Measurements from ENCODE around the gene FKBP7. TPM values are rescaled to one million over a fixed set of nuclear protein-coding genes. Genes with fewer than 3 reads are reported as not detected.

Gene FKBP7
- polyA plus RNA-seq, 1 donor (not counting 4 experiments of a cell fraction or from before 2014, with no cell fraction given): 2.4 TPM

DNA sequence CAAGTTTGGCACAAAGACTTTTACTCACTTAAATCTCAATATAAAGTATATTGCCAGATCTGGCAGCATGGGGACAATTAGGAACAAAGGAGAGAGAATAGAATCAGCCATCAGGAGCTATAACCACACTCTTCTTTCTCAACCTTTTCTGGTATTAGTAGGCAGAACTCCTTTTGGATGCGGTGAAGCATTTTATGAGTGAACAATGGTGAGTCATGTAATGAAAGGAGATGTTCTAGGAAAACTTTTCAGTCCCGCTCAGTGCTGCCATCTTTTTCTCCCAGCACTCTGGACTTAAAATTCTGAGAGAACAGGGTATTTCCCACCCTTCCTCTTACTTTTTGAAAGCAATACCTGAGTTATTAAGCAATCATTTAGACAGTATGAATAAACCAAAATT, 34.1 kb upstream of the FKBP7 start:
- Histone ChIP-seq H3K27me3 (ENCODE audit: control insufficient read depth, extremely low read depth, insufficient read depth, low read length) (no peaks in the 10 kb centered on the region), H3K36me3 (ENCODE audit: control insufficient read depth in 2 of 2, extremely low read depth in 1 of 2, insufficient read depth in 2 of 2, low read length in 2 of 2) (no peaks in the 10 kb centered on the region), H3K9ac (ENCODE audit: control insufficient read depth, extremely low read depth, insufficient read depth, low read length) (no peak overlapping the region), H4K20me1 (ENCODE audit: control insufficient read depth, extremely low read depth, insufficient read depth, low read length) (no peaks in the 10 kb centered on the region), H3K9me3 (ENCODE audit: control insufficient read depth, low read depth, low read length) (no peaks in the 10 kb centered on the region), H3K27ac (ENCODE audit: control insufficient read depth, insufficient read depth, low read length) (no peak overlapping the region), H3K4me2 (ENCODE audit: control insufficient read depth, extremely low read depth, insufficient read depth, low read depth, low read length) (no peak overlapping the region), H3K9me1 (ENCODE audit: control insufficient read depth, extremely low read depth, insufficient read depth, low read length) (no peaks in the 10 kb centered on the region), H3K4me1 (ENCODE audit: control insufficient read depth, extremely low read depth, insufficient read depth, low read length) (peaks cover 11% of the 10 kb centered on the region), H3K4me3 (ENCODE audit: control insufficient read depth in 2 of 3, extremely low read depth in 1 of 3, insufficient read depth in 2 of 3, low read depth in 1 of 3, low read length in 3 of 3) (no peak overlapping the region), H2AFZ (ENCODE audit: control insufficient read depth, low read length) (no peak overlapping the region), H3K79me2 (ENCODE audit: control insufficient read depth, insufficient read depth, low read length) (no peaks in the 10 kb centered on the region)
- no peak for TF ChIP-seq EZH2 (IDR thresholded peaks at IDR 0.05; ENCODE audit: low read length)
- TF ChIP-seq, protein P1, sequence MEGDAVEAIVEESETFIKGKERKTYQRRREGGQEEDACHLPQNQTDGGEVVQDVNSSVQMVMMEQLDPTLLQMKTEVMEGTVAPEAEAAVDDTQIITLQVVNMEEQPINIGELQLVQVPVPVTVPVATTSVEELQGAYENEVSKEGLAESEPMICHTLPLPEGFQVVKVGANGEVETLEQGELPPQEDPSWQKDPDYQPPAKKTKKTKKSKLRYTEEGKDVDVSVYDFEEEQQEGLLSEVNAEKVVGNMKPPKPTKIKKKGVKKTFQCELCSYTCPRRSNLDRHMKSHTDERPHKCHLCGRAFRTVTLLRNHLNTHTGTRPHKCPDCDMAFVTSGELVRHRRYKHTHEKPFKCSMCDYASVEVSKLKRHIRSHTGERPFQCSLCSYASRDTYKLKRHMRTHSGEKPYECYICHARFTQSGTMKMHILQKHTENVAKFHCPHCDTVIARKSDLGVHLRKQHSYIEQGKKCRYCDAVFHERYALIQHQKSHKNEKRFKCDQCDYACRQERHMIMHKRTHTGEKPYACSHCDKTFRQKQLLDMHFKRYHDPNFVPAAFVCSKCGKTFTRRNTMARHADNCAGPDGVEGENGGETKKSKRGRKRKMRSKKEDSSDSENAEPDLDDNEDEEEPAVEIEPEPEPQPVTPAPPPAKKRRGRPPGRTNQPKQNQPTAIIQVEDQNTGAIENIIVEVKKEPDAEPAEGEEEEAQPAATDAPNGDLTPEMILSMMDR (optimal IDR thresholded peaks at IDR 0.05 in 1 of 3, IDR thresholded peaks at IDR 0.05 in 1 of 3, conservative IDR thresholded peaks at IDR 0.05 in 1 of 3; ENCODE audit: extremely low read depth in 1 of 3, insufficient read depth in 2 of 3, low read length in 3 of 3): no peak
- DNase-seq (ENCODE audit: low read depth, low spot score) (no peak), FAIRE-seq (no peak)
- dilution Hi-C loops (cut with MboI; ENCODE audit: extremely low pct_ligation_motif_present, low sequenced_read_pairs): no loop called here

DNA sequence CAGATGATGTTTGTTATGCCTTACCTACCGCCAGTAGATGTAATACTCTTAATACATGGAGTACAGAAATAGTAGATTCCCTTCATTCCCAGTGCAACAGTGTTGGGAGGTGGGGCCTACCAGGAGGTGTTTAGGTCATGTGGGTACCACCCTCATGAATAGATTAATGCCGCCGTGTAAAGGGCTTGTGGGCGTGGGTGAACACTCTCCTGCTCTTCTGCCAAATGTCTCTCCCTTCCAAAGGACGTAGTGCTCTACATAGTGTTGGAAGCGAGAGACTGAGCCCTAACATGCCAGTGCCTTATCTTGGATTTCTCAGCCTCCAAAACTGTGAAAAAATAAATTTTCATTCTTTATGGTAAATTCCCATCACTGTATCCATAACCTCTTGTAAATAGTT, 32.0 kb upstream of the FKBP7 start:
- TF ChIP-seq EZH2 (IDR thresholded peaks at IDR 0.05; ENCODE audit: low read length): no peak
- TF ChIP-seq, protein P1 (optimal IDR thresholded peaks at IDR 0.05 in 1 of 3, IDR thresholded peaks at IDR 0.05 in 1 of 3, conservative IDR thresholded peaks at IDR 0.05 in 1 of 3; ENCODE audit: extremely low read depth in 1 of 3, insufficient read depth in 2 of 3, low read length in 3 of 3): no peak
- H4K20me1 ChIP-seq (ENCODE audit: control insufficient read depth, extremely low read depth, insufficient read depth, low read length): no peaks in the 10 kb centered on the region
- no peak overlapping the region for H3K4me2 ChIP-seq (ENCODE audit: control insufficient read depth, extremely low read depth, insufficient read depth, low read depth, low read length)
- no peak overlapping the region for H3K4me3 ChIP-seq (ENCODE audit: control insufficient read depth in 2 of 3, extremely low read depth in 1 of 3, insufficient read depth in 2 of 3, low read depth in 1 of 3, low read length in 3 of 3)
- no peaks in the 10 kb centered on the region for H3K79me2 ChIP-seq (ENCODE audit: control insufficient read depth, insufficient read depth, low read length)
- H3K27me3 ChIP-seq (ENCODE audit: control insufficient read depth, extremely low read depth, insufficient read depth, low read length): no peaks in the 10 kb centered on the region
- no peaks in the 10 kb centered on the region for H3K9me1 ChIP-seq (ENCODE audit: control insufficient read depth, extremely low read depth, insufficient read depth, low read length)
- no peak overlapping the region for H2AFZ ChIP-seq (ENCODE audit: control insufficient read depth, low read length)
- no peak overlapping the region for H3K27ac ChIP-seq (ENCODE audit: control insufficient read depth, insufficient read depth, low read length)
- H3K4me1 ChIP-seq (ENCODE audit: control insufficient read depth, extremely low read depth, insufficient read depth, low read length): peaks cover 11% of the 10 kb centered on the region
- no peaks in the 10 kb centered on the region for H3K9me3 ChIP-seq (ENCODE audit: control insufficient read depth, low read depth, low read length)
- H3K9ac ChIP-seq (ENCODE audit: control insufficient read depth, extremely low read depth, insufficient read depth, low read length): no peak overlapping the region
- DNase-seq (ENCODE audit: low read depth, low spot score) (no peak), FAIRE-seq (no peak)
- dilution Hi-C loops (cut with MboI; ENCODE audit: extremely low pct_ligation_motif_present, low sequenced_read_pairs): no loop called here
- H3K36me3 ChIP-seq (ENCODE audit: control insufficient read depth in 2 of 2, extremely low read depth in 1 of 2, insufficient read depth in 2 of 2, low read length in 2 of 2): no peaks in the 10 kb centered on the region
